Upper lobe of left lung (tissue), 4 donors: ENCODE measurements around the gene SGCD.

Experiments
- CTCF ChIP-seq, 6 experiments: fragments of 450-650 bp in 4 of 6; fragments of 200-600 bp in 2 of 6; sonication (generic) in 2 of 6; IDR thresholded peaks; one replicate each; pipeline ENCODE4 v1.5.1; 2016 to 2019; ENCODE audit warnings: antibody characterized with exemption in 6 of 6
- EP300 ChIP-seq, 4 donors: sonication (generic); formaldehyde crosslinking; IDR thresholded peaks; one replicate each; pipeline ENCODE4 v1.5.1; 2017; ENCODE audit warnings: antibody characterized with exemption in 4 of 4, control low read depth in 2 of 4
- POLR2A ChIP-seq, 4 donors: fragments of 450-650 bp; IDR thresholded peaks; one replicate each; pipeline ENCODE4 v1.5.1; 2016 to 2017; ENCODE audit warnings: antibody characterized with exemption in 4 of 4, mild to moderate bottlenecking in 2 of 4

- TF ChIP-seq EP300 (IDR thresholded peaks at IDR 0.05): no peak
- TF ChIP-seq CTCF (IDR thresholded peaks at IDR 0.05): no peak
- TF ChIP-seq POLR2A (IDR thresholded peaks at IDR 0.05): no peak
Observed at GRCh38 chr5:156295431-156295830, 31.5 kb upstream of the SGCD start.
